Measurements from ENCODE around the gene SUN1. TPM values are rescaled to one million over a fixed set of nuclear protein-coding genes. Genes with fewer than 3 reads are reported as not detected.

Gene SUN1
- total and polyA plus RNA-seq, 3 experiments from 2014 or later = 29.8 to 65.8 (median 59.8) TPM

GRCh38 chr7:895451-896052, 63.3 kb downstream of the SUN1 start:
- no peaks in the 10 kb centered on the region for H3K27me3 ChIP-seq (ENCODE audit: insufficient read depth, low read length, poor library complexity, severe bottlenecking)
- H3K36me3 ChIP-seq (ENCODE audit: insufficient read depth, low read length) = peaks cover 23% of the 10 kb centered on the region
- H3K4me3 Mint-ChIP-seq = no peak overlapping the region
- ChIA-PET POLR2A (no interaction called here), CTCF (no interaction called here)
- H3K27ac ChIP-seq (ENCODE audit: low read depth, low read length) = no peak overlapping the region
- H3K36me3 Mint-ChIP-seq = peaks cover 14 to 82% (median 18%) of the 10 kb centered on the region in 3 donors
- no peak overlapping the region for H3K4me3 ChIP-seq (ENCODE audit: low read length)
- H3K9me3 Mint-ChIP-seq = peaks cover 0 to 2% (median 0%) of the 10 kb centered on the region in 5 donors
- no peak for DNase-seq
- no peaks in the 10 kb centered on the region for H3K9me3 ChIP-seq (ENCODE audit: low read length)
- no peaks in the 10 kb centered on the region for H3K27me3 Mint-ChIP-seq
- H3K4me1 Mint-ChIP-seq = peaks cover 0 to 2% (median 0%) of the 10 kb centered on the region in 3 donors
- no peak overlapping the region for H3K27ac Mint-ChIP-seq
- H3K4me1 ChIP-seq (ENCODE audit: insufficient read depth, low read length) = no peaks in the 10 kb centered on the region

- peaks cover 15% of the 10 kb centered on the region for H3K36me3 ChIP-seq (ENCODE audit: insufficient read depth, low read length)
- Mint-ChIP-seq H3K27ac (peak overlapping the region in 1 of 8 donors; percentile 47), H3K4me3 (no peak overlapping the region), H3K4me1 (peaks cover 0 to 2% (median 0%) of the 10 kb centered on the region in 3 donors), H3K27me3 (no peaks in the 10 kb centered on the region), H3K36me3 (peaks cover 14 to 75% (median 16%) of the 10 kb centered on the region in 3 donors), H3K9me3 (peaks cover 0 to 2% (median 0%) of the 10 kb centered on the region in 5 donors)
- no peak overlapping the region for H3K27ac ChIP-seq (ENCODE audit: low read depth, low read length)
- no peaks in the 10 kb centered on the region for H3K27me3 ChIP-seq (ENCODE audit: insufficient read depth, low read length, poor library complexity, severe bottlenecking)
- DNase-seq = no peak
- H3K9me3 ChIP-seq (ENCODE audit: low read length) = no peaks in the 10 kb centered on the region
- H3K4me1 ChIP-seq (ENCODE audit: insufficient read depth, low read length) = no peaks in the 10 kb centered on the region
- H3K4me3 ChIP-seq (ENCODE audit: low read length) = no peak overlapping the region
- ChIA-PET CTCF (no interaction called here), POLR2A (interaction anchor here (0.5 kb wide), 1 partner anchor 56 kb away, joined by 7 read pairs; no protein-coding TSS in a partner anchor)
These were observed 64.2 kb downstream of the SUN1 start for GRCh38 chr7:896346-897075.

- Histone ChIP-seq H3K27me3 (ENCODE audit: insufficient read depth, low read length, poor library complexity, severe bottlenecking) (no peaks in the 10 kb centered on the region), H3K4me1 (ENCODE audit: insufficient read depth, low read length) (no peaks in the 10 kb centered on the region), H3K27ac (ENCODE audit: low read depth, low read length) (no peak overlapping the region), H3K9me3 (ENCODE audit: low read length) (no peaks in the 10 kb centered on the region), H3K36me3 (ENCODE audit: insufficient read depth, low read length) (peaks cover 12% of the 10 kb centered on the region), H3K4me3 (ENCODE audit: low read length) (no peak overlapping the region)
- Mint-ChIP-seq H3K36me3 (peaks cover 14 to 69% (median 16%) of the 10 kb centered on the region in 3 donors), H3K4me1 (peaks cover 0 to 2% (median 0%) of the 10 kb centered on the region in 3 donors), H3K4me3 (no peak overlapping the region), H3K27me3 (no peaks in the 10 kb centered on the region), H3K27ac (no peak overlapping the region), H3K9me3 (peaks cover 0 to 2% (median 0%) of the 10 kb centered on the region in 5 donors)
- DNase-seq = no peak
- ChIA-PET CTCF (no interaction called here), POLR2A (interaction anchor here (0.5 kb wide), 1 partner anchor 56 kb away, joined by 7 read pairs; no protein-coding TSS in a partner anchor)
These were observed 64.8 kb downstream of the SUN1 start for GRCh38 chr7:897086-897485.

- no peak overlapping the region for H3K27ac Mint-ChIP-seq
- ChIA-PET POLR2A (no interaction called here), CTCF (no interaction called here)
- Histone ChIP-seq H3K27me3 (ENCODE audit: insufficient read depth, low read length, poor library complexity, severe bottlenecking) (no peaks in the 10 kb centered on the region), H3K36me3 (ENCODE audit: insufficient read depth, low read length) (peaks cover 6% of the 10 kb centered on the region), H3K4me1 (ENCODE audit: insufficient read depth, low read length) (no peaks in the 10 kb centered on the region), H3K9me3 (ENCODE audit: low read length) (no peaks in the 10 kb centered on the region), H3K4me3 (ENCODE audit: low read length) (no peak overlapping the region), H3K27ac (ENCODE audit: low read depth, low read length) (no peak overlapping the region)
- no peak overlapping the region for H3K4me3 Mint-ChIP-seq
- DNase-seq = no peak
- no peaks in the 10 kb centered on the region for H3K9me3 Mint-ChIP-seq
- H3K36me3 Mint-ChIP-seq = peaks cover 7 to 67% (median 11%) of the 10 kb centered on the region in 3 donors
- peaks cover 0 to 5% (median 0%) of the 10 kb centered on the region in 3 donors for H3K4me1 Mint-ChIP-seq
- H3K27me3 Mint-ChIP-seq = no peaks in the 10 kb centered on the region
These were observed 65.6 kb downstream of the SUN1 start for GRCh38 chr7:897771-898376.

GRCh38 chr7:898460-898854, 66.2 kb downstream of the SUN1 start:
- no peaks in the 10 kb centered on the region for H3K4me1 ChIP-seq (ENCODE audit: insufficient read depth, low read length)
- no peaks in the 10 kb centered on the region for H3K27me3 ChIP-seq (ENCODE audit: insufficient read depth, low read length, poor library complexity, severe bottlenecking)
- Mint-ChIP-seq H3K9me3 (no peaks in the 10 kb centered on the region), H3K36me3 (peaks cover 6 to 65% (median 10%) of the 10 kb centered on the region in 3 donors), H3K27me3 (no peaks in the 10 kb centered on the region), H3K27ac (no peak overlapping the region), H3K4me1 (peaks cover 0 to 5% (median 0%) of the 10 kb centered on the region in 3 donors), H3K4me3 (no peak overlapping the region)
- ChIA-PET POLR2A (no interaction called here), CTCF (interaction anchor here (2.7 kb wide), 1 partner anchor 95 kb away, joined by 9 read pairs; no protein-coding TSS in a partner anchor)
- no peak for DNase-seq
- no peak overlapping the region for H3K4me3 ChIP-seq (ENCODE audit: low read length)
- peaks cover 6% of the 10 kb centered on the region for H3K36me3 ChIP-seq (ENCODE audit: insufficient read depth, low read length)
- no peaks in the 10 kb centered on the region for H3K9me3 ChIP-seq (ENCODE audit: low read length)
- H3K27ac ChIP-seq (ENCODE audit: low read depth, low read length) = no peak overlapping the region

GRCh38 chr7:898855-899681, 66.8 kb downstream of the SUN1 start:
- Mint-ChIP-seq H3K27ac (no peak overlapping the region), H3K9me3 (no peaks in the 10 kb centered on the region), H3K36me3 (peaks cover 6 to 59% (median 8%) of the 10 kb centered on the region in 3 donors), H3K4me1 (peaks cover 0 to 5% (median 0%) of the 10 kb centered on the region in 3 donors), H3K4me3 (no peak overlapping the region), H3K27me3 (no peaks in the 10 kb centered on the region)
- Histone ChIP-seq H3K36me3 (ENCODE audit: insufficient read depth, low read length) (peaks cover 6% of the 10 kb centered on the region), H3K27me3 (ENCODE audit: insufficient read depth, low read length, poor library complexity, severe bottlenecking) (no peaks in the 10 kb centered on the region), H3K27ac (ENCODE audit: low read depth, low read length) (no peak overlapping the region), H3K4me1 (ENCODE audit: insufficient read depth, low read length) (no peaks in the 10 kb centered on the region), H3K4me3 (ENCODE audit: low read length) (no peak overlapping the region), H3K9me3 (ENCODE audit: low read length) (no peaks in the 10 kb centered on the region)
- ChIA-PET CTCF (interaction anchor here (2.7 kb wide), 1 partner anchor 94 kb away, joined by 9 read pairs; no protein-coding TSS in a partner anchor), POLR2A (no interaction called here)
- no peak for DNase-seq

GRCh38 chr7:899806-900205, 67.5 kb downstream of the SUN1 start:
- CTCF ChIA-PET = interaction anchor here (2.7 kb wide), 1 partner anchor 94 kb away, joined by 9 read pairs; no protein-coding TSS in a partner anchor
- H3K27ac ChIP-seq (ENCODE audit: low read depth, low read length) = no peak overlapping the region
- no peak overlapping the region for H3K4me3 Mint-ChIP-seq

More at GRCh38 chr7:899806-900205, 67.5 kb downstream of the SUN1 start:
- H3K36me3 ChIP-seq (ENCODE audit: insufficient read depth, low read length) = peaks cover 6% of the 10 kb centered on the region
- peaks cover 0 to 5% (median 0%) of the 10 kb centered on the region in 3 donors for H3K4me1 Mint-ChIP-seq
- no peak for DNase-seq
- peaks cover 6 to 54% (median 8%) of the 10 kb centered on the region in 3 donors for H3K36me3 Mint-ChIP-seq
- H3K27ac Mint-ChIP-seq = no peak overlapping the region
- H3K27me3 ChIP-seq (ENCODE audit: insufficient read depth, low read length, poor library complexity, severe bottlenecking) = no peaks in the 10 kb centered on the region
- H3K27me3 Mint-ChIP-seq = no peaks in the 10 kb centered on the region
- no peak overlapping the region for H3K4me3 ChIP-seq (ENCODE audit: low read length)
- H3K9me3 ChIP-seq (ENCODE audit: low read length) = no peaks in the 10 kb centered on the region
- POLR2A ChIA-PET = no interaction called here
- H3K9me3 Mint-ChIP-seq = no peaks in the 10 kb centered on the region
- no peaks in the 10 kb centered on the region for H3K4me1 ChIP-seq (ENCODE audit: insufficient read depth, low read length)

Data from CD8-positive, alpha-beta memory T cell (primary cell).